Neural progenitor cell (in vitro differentiated cells): ENCODE data around the gene EXD3.

Experiments used
- EZH2 ChIP-seq: fragments of 200-600 bp; sonication (generic); IDR thresholded peaks from 2 replicates; pipeline ENCODE4 v1.6.1; 2017; ENCODE audit warnings: antibody characterized with exemption, mild to moderate bottlenecking, moderate library complexity
- EZH2phosphoT487 ChIP-seq: fragments of 200-600 bp; sonication (generic); IDR thresholded peaks from 2 replicates; pipeline ENCODE4 v1.6.1; 2017; ENCODE audit warnings: antibody characterized with exemption
- TF ChIP-seq, protein P1 (sequence below): fragments of 200-600 bp; sonication (generic); IDR thresholded peaks from 2 replicates; pipeline ENCODE4 v1.5.1; 2017; ENCODE audit warnings: antibody characterized with exemption, mild to moderate bottlenecking

DNA sequence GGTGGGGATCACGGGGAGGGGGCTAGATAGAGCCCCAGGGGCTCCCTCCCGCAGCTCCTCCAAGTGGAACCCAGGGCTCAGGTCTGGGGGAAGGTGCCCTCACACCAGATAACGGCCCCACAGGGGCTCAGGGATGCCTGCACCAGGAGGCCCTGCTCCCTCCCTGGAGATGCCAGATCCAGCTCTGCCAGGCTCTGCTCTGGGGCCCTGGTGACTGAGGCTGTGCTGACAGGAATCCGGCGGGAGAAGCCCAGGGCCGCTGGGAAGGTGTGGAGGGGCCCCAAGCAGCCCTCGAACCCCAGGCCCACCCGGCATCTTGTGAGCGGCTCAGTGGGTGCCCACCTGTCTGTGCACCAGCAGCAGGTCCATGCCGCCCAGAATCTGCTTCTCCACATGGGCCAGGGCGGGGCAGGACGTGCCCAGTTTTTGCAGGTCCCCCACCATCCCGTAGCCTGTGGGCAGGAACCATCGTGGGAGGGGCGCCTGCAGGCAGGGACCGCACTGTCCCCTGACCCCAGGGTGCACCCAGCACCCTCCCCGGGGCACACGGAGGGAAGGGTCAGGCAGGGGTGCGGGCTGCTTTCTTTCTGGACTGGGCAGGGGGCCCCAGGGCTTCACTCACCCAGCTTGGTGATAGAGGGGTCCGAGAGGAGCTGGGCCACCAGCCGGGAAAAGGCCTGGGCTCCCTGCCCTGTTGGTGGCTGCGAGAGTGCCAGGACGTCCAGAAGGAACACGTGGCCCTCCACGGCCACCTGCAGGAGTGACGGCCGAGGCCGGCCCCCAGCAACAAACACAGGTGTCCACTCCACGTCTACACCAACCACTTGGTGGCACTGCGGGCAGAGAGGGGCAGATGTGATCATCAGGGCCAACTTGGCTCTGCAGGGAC lies 72.0 kb downstream of the EXD3 start:
- TF ChIP-seq, protein P1, sequence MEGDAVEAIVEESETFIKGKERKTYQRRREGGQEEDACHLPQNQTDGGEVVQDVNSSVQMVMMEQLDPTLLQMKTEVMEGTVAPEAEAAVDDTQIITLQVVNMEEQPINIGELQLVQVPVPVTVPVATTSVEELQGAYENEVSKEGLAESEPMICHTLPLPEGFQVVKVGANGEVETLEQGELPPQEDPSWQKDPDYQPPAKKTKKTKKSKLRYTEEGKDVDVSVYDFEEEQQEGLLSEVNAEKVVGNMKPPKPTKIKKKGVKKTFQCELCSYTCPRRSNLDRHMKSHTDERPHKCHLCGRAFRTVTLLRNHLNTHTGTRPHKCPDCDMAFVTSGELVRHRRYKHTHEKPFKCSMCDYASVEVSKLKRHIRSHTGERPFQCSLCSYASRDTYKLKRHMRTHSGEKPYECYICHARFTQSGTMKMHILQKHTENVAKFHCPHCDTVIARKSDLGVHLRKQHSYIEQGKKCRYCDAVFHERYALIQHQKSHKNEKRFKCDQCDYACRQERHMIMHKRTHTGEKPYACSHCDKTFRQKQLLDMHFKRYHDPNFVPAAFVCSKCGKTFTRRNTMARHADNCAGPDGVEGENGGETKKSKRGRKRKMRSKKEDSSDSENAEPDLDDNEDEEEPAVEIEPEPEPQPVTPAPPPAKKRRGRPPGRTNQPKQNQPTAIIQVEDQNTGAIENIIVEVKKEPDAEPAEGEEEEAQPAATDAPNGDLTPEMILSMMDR = no peak
- TF ChIP-seq EZH2 (no peak), EZH2phosphoT487 (no peak)
